MCF 10A (cell line): ENCODE measurements around the gene ACADVL. TPM values are rescaled to one million over a fixed set of nuclear protein-coding genes. Genes with fewer than 3 reads are reported as not detected.

Source experiments
- BruUV-seq: library from RNA; stranded (reverse); fragments of 400-500 nt; replicated peaks from 2 replicates; lab custom pipeline; 2021; lab: Mats Ljungman, UMichigan
- CTCF ChIA-PET: fragments of 300-600 bp; sonication (Branson Sonifier 250); formaldehyde crosslinking; extraction: SDS; loops from one replicate; lab custom pipeline; 2021; ENCODE audit warnings: antibody characterized with exemption, inconsistent platforms; lab: Yijun Ruan, JAX
- POLR2A ChIA-PET: fragments of 300-600, 350-650 bp; sonication (Branson Sonifier 250); formaldehyde crosslinking; extraction: SDS; loops from one replicate; lab custom pipeline; 2020; ENCODE audit warnings: antibody characterized with exemption, inconsistent platforms; lab: Yijun Ruan, JAX
- DNase-seq: peaks from one replicate; pipeline ENCODE4 v3.0.0-alpha.2; 2018; ENCODE audit not compliant: unreplicated experiment
- H3K27ac Mint-ChIP-seq: one replicate; pipeline ENCODE4 v1.8.0; 2022; ENCODE audit warnings: mild to moderate bottlenecking, low read depth, mixed read lengths; ENCODE audit not compliant: unreplicated experiment
- H3K27me3 Mint-ChIP-seq: one replicate; pipeline ENCODE4 v1.8.0; 2022; ENCODE audit warnings: mixed read lengths; ENCODE audit not compliant: insufficient read depth, unreplicated experiment
- H3K36me3 Mint-ChIP-seq: one replicate; pipeline ENCODE4 v1.8.0; 2022; ENCODE audit warnings: mild to moderate bottlenecking, moderate library complexity, mixed read lengths; ENCODE audit not compliant: insufficient read depth, unreplicated experiment
- H3K4me1 Mint-ChIP-seq: one replicate; pipeline ENCODE4 v1.8.0; 2022; ENCODE audit warnings: mixed read lengths; ENCODE audit not compliant: insufficient read depth, unreplicated experiment
- H3K4me3 Mint-ChIP-seq: one replicate; pipeline ENCODE4 v1.8.0; 2022; ENCODE audit warnings: mild to moderate bottlenecking, moderate library complexity, mixed read lengths; ENCODE audit not compliant: unreplicated experiment
- H3K9me3 Mint-ChIP-seq: one replicate; pipeline ENCODE4 v1.8.0; 2022; ENCODE audit warnings: mixed read lengths; ENCODE audit not compliant: unreplicated experiment
- CTCF ChIP-seq: fragments of 200-600 bp; IDR thresholded peaks from one replicate; pipeline ENCODE4 v1.8.0; 2022; ENCODE audit warnings: antibody characterized with exemption, mild to moderate bottlenecking; ENCODE audit not compliant: unreplicated experiment
- intact Hi-C: fragments of 100-400 bp; cut with micrococcal nuclease; formaldehyde crosslinking; loops from 2 replicates; pipeline ENCODE4 v1.14.1; 2022
- total RNA-seq: library from RNA; stranded (reverse); gene quantifications from 2 replicates; pipeline ENCODE4 v1.2.3, GENCODE V29; 2022

ACADVL gene
- total RNA-seq, 1 experiment from 2014 or later = 413 TPM

DNA sequence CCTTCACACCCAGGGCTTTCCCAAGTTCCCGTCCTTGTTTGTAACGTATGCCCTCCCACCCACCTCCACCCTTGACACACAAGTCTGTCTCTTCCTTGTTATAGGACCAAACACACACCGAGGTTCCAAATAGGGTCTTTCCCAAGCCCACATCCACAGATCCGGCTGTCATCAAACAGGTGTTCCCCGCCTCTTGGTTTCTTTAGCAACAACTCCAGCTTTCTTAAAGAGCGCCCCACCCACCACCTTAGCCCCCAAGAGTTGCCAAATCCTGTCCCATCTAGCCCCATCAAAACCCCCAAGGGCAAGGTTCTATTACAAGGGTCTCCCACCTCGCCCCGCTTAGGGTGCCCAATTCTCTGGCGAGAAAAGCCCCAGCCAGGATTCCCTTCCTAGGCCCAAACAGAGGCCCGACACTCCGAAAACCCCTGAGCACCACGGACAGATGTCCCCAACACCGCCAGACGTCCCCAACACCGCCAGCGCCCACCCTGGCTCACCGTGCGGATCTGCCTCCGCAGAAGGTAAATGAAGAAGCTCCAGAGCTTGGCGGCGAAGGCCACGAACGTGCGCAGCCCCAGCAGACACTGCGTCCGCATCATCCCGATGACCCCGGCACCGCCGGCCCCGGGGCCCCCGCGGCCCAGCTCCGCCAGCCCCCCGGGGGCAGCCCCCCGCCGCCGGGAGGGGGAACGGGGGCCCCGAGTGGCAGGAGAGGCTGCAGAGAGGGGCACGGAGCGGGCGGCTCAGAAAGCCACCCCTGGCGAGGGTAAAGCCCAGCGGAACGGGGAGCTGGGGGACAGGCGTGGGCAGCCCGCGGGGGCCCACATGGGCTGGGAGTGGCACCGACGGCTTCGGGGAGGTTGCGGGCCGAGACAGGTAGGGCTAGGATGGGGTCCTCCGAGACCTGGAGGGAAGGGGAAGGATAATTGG lies 31.2 kb downstream of the ACADVL start:
- Mint-ChIP-seq H3K27ac (peak overlapping the region; percentile 99), H3K4me3 (peak overlapping the region; percentile 92), H3K36me3 (peaks cover 62% of the 10 kb centered on the region), H3K27me3 (no peaks in the 10 kb centered on the region), H3K9me3 (no peaks in the 10 kb centered on the region), H3K4me1 (peaks cover 19% of the 10 kb centered on the region)
- no peak for TF ChIP-seq CTCF
- intact Hi-C loops = no loop called here
- no peak for DNase-seq
- BruUV-seq = no TSS peak
- ChIA-PET POLR2A (interaction anchor here (0.6 to 4.4 kb wide), 14 partner anchors 9 to 1824 kb away, joined by 3 to 128 read pairs (median 4); partner anchors contain the start of genes ACADVL, DLG4, DVL2 and GABARAP), CTCF (interaction anchor here (1.3 kb wide), 1 partner anchor 10 kb away, joined by 3 read pairs; no protein-coding TSS in a partner anchor)

GRCh38 chr17:7251661-7252175 lies 32.0 kb downstream of the ACADVL start, which contains the start of gene CTDNEP1:
CTDNEP1 (minus strand) TSS chr17:7251734; CDS start chr17:7251296, 438 bp downstream.
- intact Hi-C loops = no loop called here
- H3K4me3 Mint-ChIP-seq = peak within 1 kb of the TSS; percentile 92

GRCh38 chr17:7252176-7253043 lies 32.7 kb downstream of the ACADVL start, which contains the start of gene ELP5:
ELP5 (plus strand) TSS chr17:7252215; CDS start chr17:7252551, 336 bp downstream.
- POLR2A ChIA-PET = interaction anchor here (1.5 to 4.4 kb wide), 4 partner anchors 12 to 61 kb away, joined by 5 to 128 read pairs (median 12); partner anchors contain the start of genes DVL2, GABARAP and PHF23
- BruUV-seq = no TSS peak
- no peak for TF ChIP-seq CTCF
- CTCF ChIA-PET = no interaction called here
- Mint-ChIP-seq H3K36me3 (peaks cover 64% of the 10 kb centered on the region), H3K27ac (peak within 1 kb of the TSS; percentile 99), H3K4me3 (peak within 1 kb of the TSS; percentile 92), H3K27me3 (no peaks in the 10 kb centered on the region), H3K4me1 (peaks cover 25% of the 10 kb centered on the region), H3K9me3 (no peaks in the 10 kb centered on the region)
- intact Hi-C loops = no loop called here
- peak; percentile 94 for DNase-seq

More at GRCh38 chr17:7251661-7252175, 32.0 kb downstream of the ACADVL start, which contains the start of gene CTDNEP1:
- no peak for TF ChIP-seq CTCF
- peaks cover 62% of the 10 kb centered on the region for H3K36me3 Mint-ChIP-seq
- H3K27ac Mint-ChIP-seq = peak within 1 kb of the TSS; percentile 99
- no peaks in the 10 kb centered on the region for H3K27me3 Mint-ChIP-seq
- ChIA-PET POLR2A (interaction anchor here (0.6 to 4.4 kb wide), 12 partner anchors 8 to 1825 kb away, joined by 3 to 128 read pairs (median 4); partner anchors contain the start of genes DVL2, GABARAP, PHF23 and SLC2A4), CTCF (no interaction called here)
- H3K9me3 Mint-ChIP-seq = no peaks in the 10 kb centered on the region
- BruUV-seq = no TSS peak
- peaks cover 23% of the 10 kb centered on the region for H3K4me1 Mint-ChIP-seq
- DNase-seq = peak; percentile 100
